Lung (tissue), 16 donors: Measurements from ENCODE around the gene DCAF4. TPM values are rescaled to one million over a fixed set of nuclear protein-coding genes. Genes with fewer than 3 reads are reported as not detected.

Experiments
- ATAC-seq: fragments of 200-7000 bp; cut with Tn5 transposase; one replicate; pipeline ENCODE4 v1.9.1; 2020; ENCODE audit warnings: moderate number of reproducible peaks; ENCODE audit not compliant: insufficient read depth, low FRiP score
- DNase-seq, 3 donors: peaks; one replicate each; pipeline ENCODE4 v3.0.0-alpha.2; 2013 to 2017
- H3K27ac ChIP-seq, 2 donors: one replicate each; pipeline ENCODE4 v1.5.1; 2013; ENCODE audit warnings: mild to moderate bottlenecking in 2 of 2, moderate library complexity in 2 of 2, control low read depth in 1 of 2, inconsistent platforms in 1 of 2, low read depth in 1 of 2, low read length in 1 of 2
- H3K27me3 ChIP-seq, 3 donors: one replicate each; pipeline ENCODE4 v1.5.1; 2013; ENCODE audit warnings: low read length in 2 of 3; ENCODE audit not compliant: control insufficient read depth in 3 of 3, insufficient read depth in 3 of 3
- H3K36me3 ChIP-seq, 4 donors: one replicate each; pipeline ENCODE4 v1.5.1; 2013; ENCODE audit warnings: low read length in 4 of 4, mild to moderate bottlenecking in 1 of 4, moderate library complexity in 1 of 4; ENCODE audit not compliant: control insufficient read depth in 4 of 4, insufficient read depth in 4 of 4
- H3K4me1 ChIP-seq, 5 donors: one replicate each; pipeline ENCODE4 v1.5.1; 2013; ENCODE audit warnings: low read length in 5 of 5, mild to moderate bottlenecking in 2 of 5, moderate library complexity in 1 of 5; ENCODE audit not compliant: control insufficient read depth in 5 of 5, insufficient read depth in 5 of 5
- H3K4me3 ChIP-seq: one replicate; pipeline ENCODE4 v1.5.1; 2013; ENCODE audit warnings: mild to moderate bottlenecking, control low read depth, moderate library complexity
- H3K9ac ChIP-seq, 2 donors: one replicate each; pipeline ENCODE4 v1.5.1; 2013; ENCODE audit warnings: low read length in 2 of 2, control low read depth in 1 of 2; ENCODE audit not compliant: insufficient read depth in 1 of 2
- H3K9me3 ChIP-seq, 4 donors: one replicate each; pipeline ENCODE4 v1.5.1; 2013; ENCODE audit warnings: low read length in 3 of 4, mild to moderate bottlenecking in 1 of 4, moderate library complexity in 1 of 4; ENCODE audit not compliant: control insufficient read depth in 4 of 4, insufficient read depth in 3 of 4
- CTCF ChIP-seq: IDR thresholded peaks from 2 replicates; pipeline ENCODE4 v1.5.1; 2012; ENCODE audit warnings: mild to moderate bottlenecking; ENCODE audit errors: control extremely low read depth, extremely low read depth
- WGBS, 2 donors: extraction: QIAGEN DNeasy Blood & Tissue Kit; methylation state at CpG; one replicate each; pipeline ENCODE4 v1.1.7; 2013; 5-methylcytosine and 5-hydroxymethylcytosine counted together
- long read RNA-seq, 5 donors: transcript quantifications; one replicate each; lab custom pipeline, GENCODE V29; 2026
- polyA plus RNA-seq, 2 donors: library from polyadenylated mRNA; stranded (reverse); fragments of 200-250 nt; gene quantifications; one replicate each; pipeline ENCODE4 v1.2.1, GENCODE V29; 2013
- total RNA-seq, 2 donors: library from RNA; depleted of rRNA in 1 of 2; stranded (reverse); fragments of >200 nt in 1 of 2; gene quantifications; one replicate each; pipeline ENCODE4 v1.2.1, GENCODE V29; 2014 to 2021
- donor health status: control.
- donor health status: control.
- donor health status: Bipolar disorder and iron deficiency.
- donor health status: healthy.
- donor health status: DM: yes; HTN: yes; CAD: no.

DCAF4 gene
- total RNA-seq (10 to 100 TPM; 12.9 to 13.5 TPM), polyA plus RNA-seq (1 to 10 TPM; 5.2 to 9.4 TPM)
- long read RNA-seq, donor 1, result 0 reads
- long read RNA-seq, donor 2, result 0 reads
- long read RNA-seq, donor 3, result 0 reads
- long read RNA-seq, donor 4, result 0 reads
- long read RNA-seq, donor 5, partial matches to known transcripts, result 0 of 1 reads
- long read RNA-seq, donor 5, other reads (novel, unspliced or antisense), result 0 of 1 reads

- Histone ChIP-seq H3K27ac (peak within 1 kb of the TSS; percentile 21 to 79), H3K9ac (peak within 1 kb of the TSS; percentile 47 to 95), H3K4me3 (peak within 1 kb of the TSS; percentile 73), H3K36me3 (no peaks in the 10 kb centered on the region), H3K27me3 (no peaks in the 10 kb centered on the region), H3K9me3 (no peaks in the 10 kb centered on the region), H3K4me1 (peaks cover 0 to 9% (median 2%) of the 10 kb centered on the region in 5 donors)
- 0 to 1% methylated on average over 59 of the region's 59 CpGs for WGBS, 2 donors
- no peak for TF ChIP-seq CTCF
- DNase-seq (peak; percentile 97 to 99 (median 98)), ATAC-seq (peak; percentile 96)
These were observed at the start of gene DCAF4 for GRCh38 chr14:72926292-72927028. Gene DCAF4, plus strand, starts transcription at chr14:72926464. Its CDS starts 11,515 bp downstream, at chr14:72937979.

- Histone ChIP-seq H3K27ac (no peak overlapping the region), H3K27me3 (no peaks in the 10 kb centered on the region), H3K9ac (no peak overlapping the region), H3K4me3 (no peak overlapping the region), H3K4me1 (peaks cover 0 to 15% (median 5%) of the 10 kb centered on the region in 5 donors), H3K9me3 (peaks cover 0 to 3% (median 0%) of the 10 kb centered on the region in 4 donors), H3K36me3 (no peaks in the 10 kb centered on the region)
- WGBS, 2 donors, result 50 to 62% methylated on average over 4 of the region's 4 CpGs
- TF ChIP-seq CTCF, result no peak
- ATAC-seq (no peak), DNase-seq (no peak)
These were observed 49.6 kb upstream of the DCAF4 start for GRCh38 chr14:72876710-72877063.

- Histone ChIP-seq H3K9me3 (no peaks in the 10 kb centered on the region), H3K36me3 (no peaks in the 10 kb centered on the region), H3K27me3 (no peaks in the 10 kb centered on the region), H3K27ac (no peak overlapping the region), H3K4me1 (peaks cover 0 to 15% (median 7%) of the 10 kb centered on the region in 5 donors), H3K9ac (no peak overlapping the region), H3K4me3 (no peak overlapping the region)
- no peak for DNase-seq
- no peak for TF ChIP-seq CTCF
- ATAC-seq, result no peak
- WGBS, 2 donors, result 93 to 94% methylated on average over 5 of the region's 5 CpGs
These were observed 47.5 kb upstream of the DCAF4 start for GRCh38 chr14:72878746-72879145.
